ENCODE results near the gene SEM1.
"Not testable (repeated sequence)": the region's sequence is repeated elsewhere in the genome, so short reads cannot be mapped to it uniquely, and the experiment has no call there.

- not testable (repeated sequence) for TF ChIP-seq NFYB (IDR thresholded peaks at IDR 0.05; ENCODE audit: extremely low read depth, insufficient read length); MXI1 (IDR thresholded peaks at IDR 0.05; ENCODE audit: low read depth, low read length); CTCF (IDR thresholded peaks at IDR 0.05 in 2 of 3, conservative IDR thresholded peaks at IDR 0.05 in 1 of 3; ENCODE audit: insufficient read depth in 2 of 3, low read depth in 1 of 3, low read length in 3 of 3); ZNF324 (CRISPR knock-in tag; IDR thresholded peaks at IDR 0.05)
Measured at GRCh38 chr7:96722928-96723327, 13.3 kb upstream of the SEM1 start.
